PC-9 (cell line): ENCODE data around the gene SPRING1. TPM values are rescaled to one million over a fixed set of nuclear protein-coding genes. Genes with fewer than 3 reads are reported as not detected.

Experiments
- BruUV-seq: library from RNA; stranded (reverse); fragments of 400-500 nt; replicated peaks from 2 replicates; lab custom pipeline; 2021; lab: Mats Ljungman, UMichigan
- CTCF ChIA-PET: fragments of 300-600 bp; sonication (Branson Sonifier 250); formaldehyde crosslinking; loops from one replicate; lab custom pipeline; 2022; ENCODE audit warnings: antibody characterized with exemption; lab: Charles Lee
- POLR2A ChIA-PET: fragments of 300-600 bp; sonication (Branson Sonifier 250); formaldehyde crosslinking; loops from one replicate; lab custom pipeline; 2022; ENCODE audit warnings: antibody characterized with exemption; ENCODE audit not compliant: unreplicated experiment; lab: Charles Lee
- DNase-seq, 2 experiments: peaks; one replicate each; pipeline versions ENCODE4 v3.0.0 to v3.0.0-alpha.2; 2015 to 2022; ENCODE audit warnings: mixed read lengths in 1 of 2
- H2AFZ ChIP-seq: fragments of 200-600 bp; sonication (generic); 2 replicates; pipeline ENCODE4 v1.8.1; 2017; ENCODE audit warnings: antibody characterized with exemption
- H3F3A ChIP-seq: fragments of 200-600 bp; sonication (generic); 2 replicates; pipeline ENCODE4 v1.8.1; 2017; ENCODE audit warnings: antibody characterized with exemption, mild to moderate bottlenecking, low read depth; ENCODE audit not compliant: insufficient read depth
- H3K27ac ChIP-seq: fragments of 200-600 bp; sonication (generic); 2 replicates; pipeline ENCODE4 v1.6.1; 2016; ENCODE audit warnings: mixed run types
- H3K27me3 ChIP-seq: fragments of 200-600 bp; sonication (generic); 2 replicates; pipeline ENCODE4 v1.6.1; 2016; ENCODE audit warnings: low read depth, mixed run types; ENCODE audit not compliant: insufficient read depth
- H3K36me3 ChIP-seq: fragments of 200-600 bp; sonication (generic); 2 replicates; pipeline ENCODE4 v1.6.1; 2016; ENCODE audit warnings: low read depth, mixed run types
- H3K4me1 ChIP-seq: fragments of 200-600 bp; sonication (generic); replicated peaks from 2 replicates; pipeline ENCODE4 v1.6.1; 2016; ENCODE audit warnings: mixed run types; ENCODE audit not compliant: insufficient read depth
- H3K4me2 ChIP-seq: fragments of 200-600 bp; sonication (generic); 2 replicates; pipeline ENCODE4 v1.6.1; 2017; ENCODE audit warnings: mixed run types
- H3K4me3 ChIP-seq: fragments of 200-600 bp; sonication (generic); 2 replicates; pipeline ENCODE4 v1.6.1; 2016; ENCODE audit warnings: mixed run types
- H3K79me2 ChIP-seq: fragments of 200-600 bp; sonication (generic); 2 replicates; pipeline ENCODE4 v1.6.1; 2017; ENCODE audit warnings: low read depth, mixed run types
- H3K9me2 ChIP-seq: fragments of 200-600 bp; sonication (generic); 2 replicates; pipeline ENCODE4 v1.8.1; 2017; ENCODE audit warnings: mild to moderate bottlenecking; ENCODE audit not compliant: insufficient read depth
- H3K9me3 ChIP-seq: fragments of 200-600 bp; sonication (generic); 2 replicates; pipeline ENCODE4 v1.8.1; 2016; ENCODE audit warnings: low read depth; ENCODE audit not compliant: insufficient read depth
- H4K20me1 ChIP-seq: fragments of 200-600 bp; sonication (generic); 2 replicates; pipeline ENCODE4 v1.8.1; 2017; ENCODE audit not compliant: insufficient read depth
- CTCF ChIP-seq: fragments of 200-600 bp; sonication (generic); conservative IDR thresholded peaks from 2 replicates; pipeline ENCODE4 v1.6.1; 2017; ENCODE audit warnings: mixed run types, antibody characterized with exemption, mild to moderate bottlenecking, moderate library complexity
- EZH2 ChIP-seq: fragments of 200-600 bp; sonication (generic); IDR thresholded peaks from 2 replicates; pipeline ENCODE4 v1.8.0; 2017; ENCODE audit warnings: antibody characterized with exemption, low read depth
- intact Hi-C: fragments of 100-400 bp; cut with micrococcal nuclease; formaldehyde crosslinking; loops from one replicate; pipeline ENCODE4 v1.10.0; 2022; ENCODE audit not compliant: unreplicated experiment
- total RNA-seq: library from RNA; stranded (reverse); gene quantifications from 2 replicates; pipeline ENCODE4 v1.2.3, GENCODE V29; 2021

Gene SPRING1
- total RNA-seq, 1 experiment from 2014 or later = 29.3 TPM

GRCh38 chr12:116766285-116766684 is 28.4 kb upstream of the SPRING1 start:
- Histone ChIP-seq H3K27me3 (no peaks in the 10 kb centered on the region), H4K20me1 (no peaks in the 10 kb centered on the region), H3K27ac (no peak overlapping the region), H3K4me1 (no peaks in the 10 kb centered on the region), H3K9me2 (no peaks in the 10 kb centered on the region), H3F3A (no peaks in the 10 kb centered on the region), H3K79me2 (no peaks in the 10 kb centered on the region), H3K36me3 (no peaks in the 10 kb centered on the region), H3K4me2 (no peak overlapping the region), H3K4me3 (no peak overlapping the region), H3K9me3 (no peaks in the 10 kb centered on the region), H2AFZ (no peak overlapping the region)
- intact Hi-C loops = no loop called here
- ChIA-PET POLR2A (no interaction called here), CTCF (no interaction called here)
- no peak for DNase-seq
- BruUV-seq = no TSS peak
- TF ChIP-seq CTCF (no peak), EZH2 (no peak)

GRCh38 chr12:116765271-116765670 is 27.4 kb upstream of the SPRING1 start:
- TF ChIP-seq CTCF (no peak), EZH2 (no peak)
- Histone ChIP-seq H3K36me3 (no peaks in the 10 kb centered on the region), H4K20me1 (no peaks in the 10 kb centered on the region), H3K79me2 (no peaks in the 10 kb centered on the region), H3F3A (no peaks in the 10 kb centered on the region), H3K27me3 (no peaks in the 10 kb centered on the region), H2AFZ (no peak overlapping the region), H3K27ac (no peak overlapping the region), H3K4me3 (no peak overlapping the region), H3K4me1 (no peaks in the 10 kb centered on the region), H3K4me2 (no peak overlapping the region), H3K9me2 (no peaks in the 10 kb centered on the region), H3K9me3 (no peaks in the 10 kb centered on the region)
- intact Hi-C loops = no loop called here
- CTCF ChIA-PET = no interaction called here
- POLR2A ChIA-PET = no interaction called here
- no peak for DNase-seq
- no TSS peak for BruUV-seq

- TF ChIP-seq EZH2 = no peak
- TF ChIP-seq CTCF = no peak
- H3K4me3 ChIP-seq = no peak overlapping the region
- H2AFZ ChIP-seq = no peak overlapping the region
- DNase-seq = no peak
- no TSS peak for BruUV-seq
- ChIA-PET POLR2A (no interaction called here), CTCF (no interaction called here)
- H3K36me3 ChIP-seq = no peaks in the 10 kb centered on the region
- H4K20me1 ChIP-seq = no peaks in the 10 kb centered on the region
- no peaks in the 10 kb centered on the region for H3K9me3 ChIP-seq
- H3K27ac ChIP-seq = no peak overlapping the region
- no peak overlapping the region for H3K4me2 ChIP-seq
- no peaks in the 10 kb centered on the region for H3K4me1 ChIP-seq
- intact Hi-C loops = no loop called here
- H3F3A ChIP-seq = no peaks in the 10 kb centered on the region
- H3K79me2 ChIP-seq = no peaks in the 10 kb centered on the region
- no peaks in the 10 kb centered on the region for H3K27me3 ChIP-seq
- H3K9me2 ChIP-seq = no peaks in the 10 kb centered on the region
Observed at GRCh38 chr12:116761499-116761898, 23.6 kb upstream of the SPRING1 start.
